Measurements from ENCODE around the gene PITPNC1.
"Not testable (repeated sequence)": the region's sequence is repeated elsewhere in the genome, so short reads cannot be mapped to it uniquely, and the experiment has no call there.

PITPNC1 gene

DNA sequence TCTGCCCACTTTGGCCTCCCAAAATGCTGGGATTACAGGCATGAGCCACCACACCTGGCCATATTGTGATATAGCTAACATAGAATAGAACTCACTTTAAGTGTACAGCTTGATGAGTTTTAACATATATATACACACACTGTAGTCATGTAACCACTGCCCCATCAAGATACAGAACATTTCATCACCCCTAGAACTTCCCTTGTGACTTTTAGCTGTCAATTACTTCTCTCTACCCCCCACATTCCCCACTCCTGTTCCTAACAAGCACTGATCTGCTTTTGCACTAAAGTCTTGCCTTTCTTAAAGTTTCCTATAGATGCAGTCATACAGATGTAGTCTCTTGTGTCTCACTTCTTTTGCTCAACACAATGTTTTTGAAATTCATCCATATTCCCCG, 93.1 kb downstream of the PITPNC1 start:
- Histone ChIP-seq H3K27me3 (replicated peaks; ENCODE audit: insufficient read depth, low read length) (no peaks in the 10 kb centered on the region), H3K9me2 (replicated peaks; ENCODE audit: insufficient read depth, low read length) (no peaks in the 10 kb centered on the region), H3K9ac (ENCODE audit: low read length) (no peak overlapping the region), H4K20me1 (ENCODE audit: insufficient read depth, low read length) (no peaks in the 10 kb centered on the region), H3K9me3 (replicated peaks; ENCODE audit: insufficient read depth, low read length) (no peaks in the 10 kb centered on the region), H3K36me3 (replicated peaks; ENCODE audit: insufficient read depth, low read length) (no peaks in the 10 kb centered on the region), H2AFZ (ENCODE audit: low read length) (no peak overlapping the region), H3K79me2 (ENCODE audit: low read length) (0 out of 2 replicates have a peak, but pooled peaks cover 3% of the 10 kb centered on the region), H3K27ac (ENCODE audit: low read length) (no peak overlapping the region), H3K4me2 (ENCODE audit: low read depth, low read length) (no peak overlapping the region), H3F3A (ENCODE audit: insufficient read depth, low read length) (no peaks in the 10 kb centered on the region), H3K4me3 (ENCODE audit: low read length) (no peak overlapping the region), H3K4me1 (ENCODE audit: low read length) (no peaks in the 10 kb centered on the region)
- TF ChIP-seq EZH2 (optimal IDR thresholded peaks at IDR 0.05; ENCODE audit: low read depth, low read length) = no peak
- DNase-seq = no peak

DNA sequence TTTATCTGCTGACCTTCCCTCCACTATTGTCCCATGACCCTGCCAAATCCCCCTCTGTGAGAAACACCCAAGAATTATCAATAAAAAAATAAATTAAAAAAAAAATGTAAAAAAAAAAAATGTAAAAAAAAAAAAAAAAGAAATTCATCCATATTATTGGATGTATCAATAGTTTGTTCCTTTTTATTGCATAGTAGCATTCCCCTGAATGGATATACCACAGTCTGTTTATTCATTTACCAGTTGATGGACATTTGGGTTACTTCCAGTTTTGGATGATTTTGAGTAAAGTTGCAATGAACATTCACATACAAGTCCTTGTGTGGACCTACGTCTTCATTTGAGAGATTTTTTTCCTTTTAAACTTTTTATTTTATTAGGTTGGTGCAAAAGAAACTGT, 94.0 kb downstream of the PITPNC1 start:
- Histone ChIP-seq H3K4me2 (ENCODE audit: low read depth, low read length) (no peak overlapping the region), H3K36me3 (replicated peaks; ENCODE audit: insufficient read depth, low read length) (no peaks in the 10 kb centered on the region), H3K27ac (ENCODE audit: low read length) (no peak overlapping the region), H3F3A (ENCODE audit: insufficient read depth, low read length) (no peaks in the 10 kb centered on the region), H3K27me3 (replicated peaks; ENCODE audit: insufficient read depth, low read length) (no peaks in the 10 kb centered on the region), H2AFZ (ENCODE audit: low read length) (no peak overlapping the region), H4K20me1 (ENCODE audit: insufficient read depth, low read length) (no peaks in the 10 kb centered on the region), H3K9me2 (replicated peaks; ENCODE audit: insufficient read depth, low read length) (no peaks in the 10 kb centered on the region), H3K79me2 (ENCODE audit: low read length) (0 out of 2 replicates have a peak, but pooled peaks cover 4% of the 10 kb centered on the region), H3K9ac (ENCODE audit: low read length) (no peak overlapping the region), H3K4me3 (ENCODE audit: low read length) (no peak overlapping the region), H3K9me3 (replicated peaks; ENCODE audit: insufficient read depth, low read length) (no peaks in the 10 kb centered on the region), H3K4me1 (ENCODE audit: low read length) (no peaks in the 10 kb centered on the region)
- DNase-seq = no peak
- TF ChIP-seq EZH2phosphoT487 (IDR thresholded peaks at IDR 0.05; ENCODE audit: low read length) (no peak), EZH2 (optimal IDR thresholded peaks at IDR 0.05; ENCODE audit: low read depth, low read length) (no peak)
- TF ChIP-seq, protein P1, sequence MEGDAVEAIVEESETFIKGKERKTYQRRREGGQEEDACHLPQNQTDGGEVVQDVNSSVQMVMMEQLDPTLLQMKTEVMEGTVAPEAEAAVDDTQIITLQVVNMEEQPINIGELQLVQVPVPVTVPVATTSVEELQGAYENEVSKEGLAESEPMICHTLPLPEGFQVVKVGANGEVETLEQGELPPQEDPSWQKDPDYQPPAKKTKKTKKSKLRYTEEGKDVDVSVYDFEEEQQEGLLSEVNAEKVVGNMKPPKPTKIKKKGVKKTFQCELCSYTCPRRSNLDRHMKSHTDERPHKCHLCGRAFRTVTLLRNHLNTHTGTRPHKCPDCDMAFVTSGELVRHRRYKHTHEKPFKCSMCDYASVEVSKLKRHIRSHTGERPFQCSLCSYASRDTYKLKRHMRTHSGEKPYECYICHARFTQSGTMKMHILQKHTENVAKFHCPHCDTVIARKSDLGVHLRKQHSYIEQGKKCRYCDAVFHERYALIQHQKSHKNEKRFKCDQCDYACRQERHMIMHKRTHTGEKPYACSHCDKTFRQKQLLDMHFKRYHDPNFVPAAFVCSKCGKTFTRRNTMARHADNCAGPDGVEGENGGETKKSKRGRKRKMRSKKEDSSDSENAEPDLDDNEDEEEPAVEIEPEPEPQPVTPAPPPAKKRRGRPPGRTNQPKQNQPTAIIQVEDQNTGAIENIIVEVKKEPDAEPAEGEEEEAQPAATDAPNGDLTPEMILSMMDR (IDR thresholded peaks at IDR 0.05; ENCODE audit: low read length) = no peak

- not testable (repeated sequence) for H2AFZ ChIP-seq (ENCODE audit: low read length); H3K4me1 ChIP-seq (ENCODE audit: low read length); H4K20me1 ChIP-seq (ENCODE audit: insufficient read depth, low read length); H3F3A ChIP-seq (ENCODE audit: insufficient read depth, low read length); DNase-seq; H3K27ac ChIP-seq (ENCODE audit: low read length); H3K9me3 ChIP-seq (replicated peaks; ENCODE audit: insufficient read depth, low read length); H3K9ac ChIP-seq (ENCODE audit: low read length); H3K9me2 ChIP-seq (replicated peaks; ENCODE audit: insufficient read depth, low read length); H3K27me3 ChIP-seq (replicated peaks; ENCODE audit: insufficient read depth, low read length); H3K79me2 ChIP-seq (ENCODE audit: low read length); H3K4me3 ChIP-seq (ENCODE audit: low read length); H3K36me3 ChIP-seq (replicated peaks; ENCODE audit: insufficient read depth, low read length); H3K4me2 ChIP-seq (ENCODE audit: low read depth, low read length)
Measured at GRCh38 chr17:67472606-67473005, 95.5 kb downstream of the PITPNC1 start.

- Histone ChIP-seq H3K27ac (ENCODE audit: low read length) (no peak overlapping the region), H3K9me2 (replicated peaks; ENCODE audit: insufficient read depth, low read length) (no peaks in the 10 kb centered on the region), H3K79me2 (ENCODE audit: low read length) (peaks cover 12% of the 10 kb centered on the region), H3K4me1 (ENCODE audit: low read length) (no peaks in the 10 kb centered on the region), H2AFZ (ENCODE audit: low read length) (no peak overlapping the region), H3K9ac (ENCODE audit: low read length) (no peak overlapping the region), H3K36me3 (replicated peaks; ENCODE audit: insufficient read depth, low read length) (no peaks in the 10 kb centered on the region), H3K27me3 (replicated peaks; ENCODE audit: insufficient read depth, low read length) (no peaks in the 10 kb centered on the region), H3K4me3 (ENCODE audit: low read length) (no peak overlapping the region), H3F3A (ENCODE audit: insufficient read depth, low read length) (no peaks in the 10 kb centered on the region), H3K4me2 (ENCODE audit: low read depth, low read length) (no peak overlapping the region), H4K20me1 (ENCODE audit: insufficient read depth, low read length) (no peaks in the 10 kb centered on the region), H3K9me3 (replicated peaks; ENCODE audit: insufficient read depth, low read length) (no peaks in the 10 kb centered on the region)
- TF ChIP-seq EZH2 (optimal IDR thresholded peaks at IDR 0.05; ENCODE audit: low read depth, low read length) (no peak), EZH2phosphoT487 (IDR thresholded peaks at IDR 0.05; ENCODE audit: low read length) (no peak)
- TF ChIP-seq, protein P1 (IDR thresholded peaks at IDR 0.05; ENCODE audit: low read length) = no peak
- DNase-seq = no peak
Measured at GRCh38 chr17:67474081-67474661, 97.1 kb downstream of the PITPNC1 start.
